Endothelial cell (in vitro differentiated cells): ENCODE data around the gene TLE5. TPM values are rescaled to one million over a fixed set of nuclear protein-coding genes. Genes with fewer than 3 reads are reported as not detected.

Experiments
- DNase-seq: peaks from one replicate; pipeline ENCODE4 v3.0.0; 2021; ENCODE audit warnings: low spot score
- H3K27ac Mint-ChIP-seq: one replicate; pipeline ENCODE4 v1.8.0; 2021; ENCODE audit warnings: mixed read lengths, inconsistent platforms; ENCODE audit not compliant: unreplicated experiment
- H3K27me3 Mint-ChIP-seq: one replicate; pipeline ENCODE4 v1.8.0; 2021; ENCODE audit warnings: mild to moderate bottlenecking, moderate library complexity, mixed read lengths, inconsistent platforms; ENCODE audit not compliant: unreplicated experiment
- H3K36me3 Mint-ChIP-seq: one replicate; pipeline ENCODE4 v1.8.0; 2021; ENCODE audit warnings: mild to moderate bottlenecking, low read depth, mixed read lengths, inconsistent platforms; ENCODE audit not compliant: unreplicated experiment
- H3K4me1 Mint-ChIP-seq: one replicate; pipeline ENCODE4 v1.8.0; 2021; ENCODE audit warnings: mild to moderate bottlenecking, mixed read lengths, inconsistent platforms; ENCODE audit not compliant: unreplicated experiment
- H3K4me3 Mint-ChIP-seq: one replicate; pipeline ENCODE4 v1.8.0; 2021; ENCODE audit warnings: mild to moderate bottlenecking, mixed read lengths, inconsistent platforms; ENCODE audit not compliant: unreplicated experiment
- H3K9me3 Mint-ChIP-seq: one replicate; pipeline ENCODE4 v1.8.0; 2021; ENCODE audit warnings: mixed read lengths, inconsistent platforms; ENCODE audit not compliant: unreplicated experiment
- total RNA-seq: library from RNA; stranded (reverse); fragmentation: NEBNext Ultra II Directional; extraction: Animal tissue kit (Norgen Biotek cat#: 25700); gene quantifications from one replicate; pipeline ENCODE4 v1.2.1, GENCODE V29; 2021; ENCODE audit not compliant: unreplicated experiment
- TF ChIP-seq, protein P1 (sequence below): fragments of 200-600 bp; sonication (generic); IDR thresholded peaks from one replicate; pipeline ENCODE4 v1.5.0; 2021; ENCODE audit warnings: antibody characterized with exemption; ENCODE audit not compliant: unreplicated experiment

TLE5 gene
- total RNA-seq, 1 donor from 2014 or later = 343 TPM

DNA sequence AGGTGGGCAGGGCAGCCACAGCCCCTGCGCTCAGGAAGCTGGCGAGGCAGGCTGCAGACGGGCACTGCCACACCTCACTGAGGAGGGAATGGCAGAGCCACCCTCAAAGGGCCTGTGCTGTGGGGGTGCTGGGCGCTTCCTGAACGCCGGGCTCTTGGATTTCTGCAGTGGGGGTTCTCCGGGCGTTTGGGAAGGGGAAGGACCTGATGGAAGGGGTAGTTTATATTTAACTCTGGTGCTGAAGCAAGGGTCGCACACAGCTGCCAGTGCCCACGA, 42.4 kb upstream of the TLE5 start:
- Mint-ChIP-seq H3K27me3 (peaks cover 4% of the 10 kb centered on the region), H3K36me3 (no peaks in the 10 kb centered on the region), H3K4me1 (peaks cover 10% of the 10 kb centered on the region), H3K4me3 (no peak overlapping the region), H3K27ac (no peak overlapping the region), H3K9me3 (no peaks in the 10 kb centered on the region)
- TF ChIP-seq, protein P1, sequence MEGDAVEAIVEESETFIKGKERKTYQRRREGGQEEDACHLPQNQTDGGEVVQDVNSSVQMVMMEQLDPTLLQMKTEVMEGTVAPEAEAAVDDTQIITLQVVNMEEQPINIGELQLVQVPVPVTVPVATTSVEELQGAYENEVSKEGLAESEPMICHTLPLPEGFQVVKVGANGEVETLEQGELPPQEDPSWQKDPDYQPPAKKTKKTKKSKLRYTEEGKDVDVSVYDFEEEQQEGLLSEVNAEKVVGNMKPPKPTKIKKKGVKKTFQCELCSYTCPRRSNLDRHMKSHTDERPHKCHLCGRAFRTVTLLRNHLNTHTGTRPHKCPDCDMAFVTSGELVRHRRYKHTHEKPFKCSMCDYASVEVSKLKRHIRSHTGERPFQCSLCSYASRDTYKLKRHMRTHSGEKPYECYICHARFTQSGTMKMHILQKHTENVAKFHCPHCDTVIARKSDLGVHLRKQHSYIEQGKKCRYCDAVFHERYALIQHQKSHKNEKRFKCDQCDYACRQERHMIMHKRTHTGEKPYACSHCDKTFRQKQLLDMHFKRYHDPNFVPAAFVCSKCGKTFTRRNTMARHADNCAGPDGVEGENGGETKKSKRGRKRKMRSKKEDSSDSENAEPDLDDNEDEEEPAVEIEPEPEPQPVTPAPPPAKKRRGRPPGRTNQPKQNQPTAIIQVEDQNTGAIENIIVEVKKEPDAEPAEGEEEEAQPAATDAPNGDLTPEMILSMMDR = no peak
- no peak for DNase-seq

- H3K4me1 Mint-ChIP-seq = peaks cover 12% of the 10 kb centered on the region
- H3K9me3 Mint-ChIP-seq = no peaks in the 10 kb centered on the region
- peaks cover 11% of the 10 kb centered on the region for H3K27me3 Mint-ChIP-seq
- no peak for DNase-seq
- H3K36me3 Mint-ChIP-seq = no peaks in the 10 kb centered on the region
- TF ChIP-seq, protein P1 = no peak
- no peak overlapping the region for H3K27ac Mint-ChIP-seq
- no peak overlapping the region for H3K4me3 Mint-ChIP-seq
Observed at GRCh38 chr19:3102239-3103140, 40.2 kb upstream of the TLE5 start.

DNA sequence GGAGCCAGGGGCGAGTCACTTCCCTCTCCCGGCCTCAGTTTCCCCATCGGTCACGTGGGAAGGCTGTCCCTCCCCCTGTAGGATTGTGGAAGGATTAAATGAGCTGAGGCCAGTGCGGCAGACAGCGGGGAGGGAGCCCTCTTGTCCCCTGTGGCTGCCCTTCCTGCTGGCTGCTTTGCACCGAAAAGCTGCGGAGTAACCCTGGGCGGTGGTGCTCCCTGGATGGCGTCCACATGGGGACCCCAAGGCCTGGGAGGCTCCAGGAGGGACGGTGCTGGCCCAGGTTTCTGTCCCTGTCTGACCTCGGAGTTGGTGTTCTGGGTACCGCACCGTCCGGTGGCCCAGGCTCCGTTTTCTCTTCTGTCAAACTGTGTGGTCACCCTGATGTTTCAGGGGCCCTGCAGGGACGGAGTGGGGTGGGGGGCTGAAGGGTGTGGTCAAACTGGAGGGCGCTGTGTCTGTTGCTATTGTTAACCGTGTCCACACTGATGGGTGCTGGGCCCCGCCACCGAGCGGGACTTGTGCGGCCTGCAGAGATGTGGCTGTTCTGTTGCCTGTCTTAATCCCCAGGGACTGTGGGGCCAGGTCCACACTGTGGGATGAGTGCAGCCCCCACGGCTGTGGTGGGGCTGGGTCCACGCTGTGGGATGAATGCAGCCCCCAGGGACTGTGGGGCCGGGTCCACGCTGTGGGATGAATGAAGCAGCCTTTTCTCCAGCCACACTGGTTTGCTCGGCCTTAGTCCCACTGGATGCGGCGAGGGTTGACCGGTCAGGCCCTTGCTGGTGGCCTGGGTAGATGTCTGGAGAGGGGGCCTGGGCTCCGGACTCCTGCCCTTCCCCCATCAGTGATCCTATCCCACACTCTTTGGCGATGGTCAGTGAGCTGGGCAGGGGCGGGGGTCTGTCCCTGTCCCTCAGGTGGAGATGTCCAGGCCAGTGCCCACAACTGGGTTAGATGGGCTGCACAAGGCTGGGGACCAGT, 38.7 kb upstream of the TLE5 start:
- H3K4me3 Mint-ChIP-seq = no peak overlapping the region
- H3K27me3 Mint-ChIP-seq = peaks cover 15% of the 10 kb centered on the region
- peaks cover 14% of the 10 kb centered on the region for H3K4me1 Mint-ChIP-seq
- no peak overlapping the region for H3K27ac Mint-ChIP-seq
- H3K36me3 Mint-ChIP-seq = no peaks in the 10 kb centered on the region
- TF ChIP-seq, protein P1 = no peak
- H3K9me3 Mint-ChIP-seq = no peaks in the 10 kb centered on the region
- no peak for DNase-seq

DNA sequence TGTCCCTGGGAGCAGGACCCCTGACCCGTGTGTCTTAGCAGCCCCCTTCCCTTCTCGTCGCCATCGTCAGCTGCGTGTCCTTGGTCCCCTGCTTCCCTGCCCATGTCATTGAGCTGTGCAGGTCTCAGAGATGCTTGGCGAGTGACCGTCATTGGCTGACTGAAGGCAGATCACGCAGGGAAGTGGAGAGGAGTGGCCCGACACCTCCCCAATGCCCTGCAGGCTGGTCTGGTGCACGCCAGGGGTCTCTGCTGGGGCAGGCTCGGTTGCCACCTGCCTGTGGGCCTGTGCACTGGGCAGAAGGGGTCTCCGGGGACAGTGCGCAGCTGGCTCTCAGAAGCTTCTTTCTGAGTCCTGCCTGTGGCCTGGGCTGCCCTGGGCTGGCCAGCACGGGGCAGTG, 38.0 kb upstream of the TLE5 start:
- no peak for DNase-seq
- H3K27ac Mint-ChIP-seq = no peak overlapping the region
- no peaks in the 10 kb centered on the region for H3K36me3 Mint-ChIP-seq
- TF ChIP-seq, protein P1 = no peak
- peaks cover 10% of the 10 kb centered on the region for H3K27me3 Mint-ChIP-seq
- H3K4me3 Mint-ChIP-seq = no peak overlapping the region
- H3K9me3 Mint-ChIP-seq = no peaks in the 10 kb centered on the region
- peaks cover 19% of the 10 kb centered on the region for H3K4me1 Mint-ChIP-seq
